Measurements from ENCODE around the gene MON1B. TPM values are rescaled to one million over a fixed set of nuclear protein-coding genes. Genes with fewer than 3 reads are reported as not detected.

The MON1B gene
- total and polyA plus RNA-seq, 2 of the 8 experiments (the other 6 are each of a cell fraction or from before 2014, with no cell fraction given) = 20.0 to 45.9 TPM

DNA sequence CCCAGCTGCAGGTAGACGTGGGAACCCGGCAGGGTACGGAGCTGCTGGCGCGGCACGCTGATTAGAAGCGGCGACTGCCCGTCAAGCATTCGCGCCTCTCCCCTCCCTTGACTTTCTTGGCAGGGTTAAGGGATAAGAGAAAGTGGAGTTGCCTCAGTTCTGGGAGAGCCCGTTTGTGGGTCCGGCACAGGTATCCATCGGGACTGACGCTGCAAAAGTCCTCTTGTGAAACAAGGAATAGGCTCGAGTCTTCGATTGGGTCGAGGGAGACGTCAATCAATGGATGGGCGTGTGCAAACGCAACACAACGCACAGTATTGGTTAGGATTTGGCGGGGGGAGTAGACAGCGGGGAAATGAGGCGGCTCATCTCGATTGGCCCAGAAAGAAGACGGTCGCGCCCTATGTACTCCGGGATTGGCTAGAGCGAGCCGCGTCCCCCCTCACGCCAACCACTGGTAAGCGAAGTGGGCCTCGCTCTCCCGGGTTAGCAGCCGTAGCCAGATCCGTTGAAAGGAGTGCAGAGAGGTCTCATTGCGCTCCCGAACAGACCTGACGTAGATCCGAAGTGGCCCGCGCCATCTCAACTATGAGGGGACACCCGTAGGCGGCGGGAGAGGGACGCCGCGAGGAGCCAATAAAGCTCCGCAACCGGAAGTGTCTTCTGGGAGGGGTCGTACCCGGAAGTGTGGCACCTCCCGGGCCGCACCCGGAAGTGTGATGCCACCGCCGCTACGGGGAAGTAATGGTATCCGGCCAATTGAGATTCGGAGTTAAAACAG lies at the start of gene MON1B (continued):
- TF ChIP-seq CREB1 (IDR thresholded peaks at IDR 0.05) (peak; percentile 70), RFX5 (IDR thresholded peaks at IDR 0.05; ENCODE audit: borderline replicate concordance, low read depth, low read length) (no peak), BCL11A (IDR thresholded peaks at IDR 0.05; ENCODE audit: low read depth in 2 of 2, low read length in 2 of 2) (no peak), SP4 (IDR thresholded peaks at IDR 0.05; ENCODE audit: low read length) (no peak), HDAC6 (IDR thresholded peaks at IDR 0.05; ENCODE audit: low read depth, low read length) (no peak)
